ENCODE results near the gene SNCA. TPM values are rescaled to one million over a fixed set of nuclear protein-coding genes. Genes with fewer than 3 reads are reported as not detected.

The SNCA gene
- total and polyA plus RNA-seq, 2 of the 8 experiments (the other 6 are each of a cell fraction or from before 2014, with no cell fraction given), result 8.5 to 16.8 TPM

DNA sequence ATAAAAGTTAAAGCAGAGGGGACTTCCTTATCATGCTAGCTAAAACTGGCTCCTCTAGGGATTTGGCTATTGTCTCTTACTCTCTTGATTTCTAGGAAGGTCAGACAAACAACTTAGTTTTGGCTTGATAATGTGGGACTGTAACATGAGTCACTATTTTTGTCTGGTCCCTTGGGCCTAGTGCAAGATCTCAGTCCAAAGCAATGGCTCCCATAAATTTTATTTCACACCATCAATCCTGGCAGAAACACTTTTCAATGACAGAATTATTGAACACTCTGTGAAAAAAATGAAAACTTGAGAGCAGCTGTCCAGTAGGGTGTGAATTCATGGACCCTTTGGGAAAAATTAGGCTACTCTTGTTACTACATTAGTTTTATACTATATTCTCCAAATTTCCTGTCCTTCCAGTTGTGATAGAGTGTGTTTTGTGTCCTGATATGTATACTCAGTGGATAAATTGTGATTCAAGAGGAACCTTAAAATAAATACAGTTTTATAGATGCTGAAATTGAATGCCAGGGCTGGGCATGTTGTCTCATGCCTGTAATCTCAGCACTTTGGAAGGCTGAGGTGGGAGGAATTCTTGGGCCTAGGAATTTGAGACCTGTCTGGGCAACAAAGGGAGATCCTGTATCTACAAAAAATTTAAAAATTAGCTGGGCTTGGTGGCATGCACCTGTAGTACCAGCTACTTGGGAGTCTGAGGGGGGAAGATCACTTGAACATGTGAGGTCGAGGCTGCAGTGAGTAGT lies 10.8 kb upstream of the SNCA start:
- Histone ChIP-seq H3K23ac (ENCODE audit: insufficient read length) (no peak overlapping the region), H3K4me3 (ENCODE audit: extremely low read depth in 1 of 4, insufficient read depth in 2 of 4, low read depth in 3 of 4, low read length in 4 of 4) (no peak overlapping the region), H2BK12ac (ENCODE audit: low read depth, low read length) (no peak overlapping the region), H2AFZ (ENCODE audit: low read length) (no peak overlapping the region), H3K27ac (ENCODE audit: low read depth, low read length) (no peak overlapping the region), H2BK15ac (ENCODE audit: low read length) (no peak overlapping the region), H2AK5ac (ENCODE audit: low read depth, low read length) (no peak overlapping the region), H2BK5ac (ENCODE audit: low read depth, low read length) (no peak overlapping the region), H3K79me2 (ENCODE audit: control insufficient read depth in 1 of 2, insufficient read depth in 2 of 2, low read length in 2 of 2) (no peaks in the 10 kb centered on the region), H4K8ac (ENCODE audit: extremely low read depth, insufficient read depth, low read length) (no peak overlapping the region), H3K14ac (ENCODE audit: insufficient read length) (no peak overlapping the region), H2BK120ac (replicated peaks; ENCODE audit: low read depth, low read length) (no peak overlapping the region), H3K18ac (ENCODE audit: extremely low read depth, low read length) (no peak overlapping the region), H3K4me1 (replicated peaks in 1 of 4; ENCODE audit: control insufficient read depth in 3 of 4, insufficient read depth in 4 of 4, low read length in 3 of 4) (no peaks in the 10 kb centered on the region), H2BK20ac (ENCODE audit: low read length) (no peak overlapping the region), H3K23me2 (ENCODE audit: low read depth, low read length) (no peaks in the 10 kb centered on the region), H3K4me2 (ENCODE audit: insufficient read depth in 1 of 2, low read depth in 2 of 2, low read length in 2 of 2) (no peak overlapping the region), H3K4ac (replicated peaks; ENCODE audit: insufficient read length, low read depth, low read length) (no peak overlapping the region), H3K79me1 (ENCODE audit: low read depth, low read length) (no peaks in the 10 kb centered on the region), H3K9me3 (ENCODE audit: insufficient read depth in 2 of 2, low read depth in 1 of 2, low read length in 1 of 2) (peaks cover 10% of the 10 kb centered on the region in 2 experiments; a peak in 3 of 4 replicates), H3K9ac (replicated peaks in 1 of 4; ENCODE audit: extremely low read depth in 1 of 4, low read depth in 3 of 4, low read length in 3 of 4) (no peak overlapping the region), H3K27me3 (replicated peaks in 1 of 4; ENCODE audit: control insufficient read depth in 3 of 4, extremely low read depth in 1 of 4, insufficient read depth in 3 of 4, low read length in 3 of 4) (no peaks in the 10 kb centered on the region), H4K20me1 (replicated peaks in 1 of 2; ENCODE audit: control insufficient read depth in 1 of 2, insufficient read depth in 2 of 2, low read length in 2 of 2) (no peaks in the 10 kb centered on the region), H3K56ac (replicated peaks; ENCODE audit: insufficient read length, low read depth, low read length) (no peak overlapping the region), H4K5ac (ENCODE audit: insufficient read length, low read depth, low read length) (no peak overlapping the region), H4K91ac (replicated peaks; ENCODE audit: insufficient read length, low read length) (no peak overlapping the region), H3K36me3 (ENCODE audit: control insufficient read depth in 2 of 4, insufficient read depth in 4 of 4, low read length in 3 of 4) (no peaks in the 10 kb centered on the region)
- DNase-seq (ENCODE audit: low read depth in 1 of 2, low spot score in 2 of 2), result no peak
- POLR2A ChIA-PET (ENCODE audit: partially characterized antibody), result no interaction called here
- WGBS, 2 experiments (ENCODE audit: extremely low coverage in 1 of 2, insufficient coverage in 1 of 2, insufficient read length in 1 of 2, insufficient replicate concordance in 2 of 2, low coverage in 1 of 2, low lambda C conversion rate in 2 of 2, missing lambda C conversion rate in 1 of 2), result 87% methylated on average over 1 of the region's 1 CpG; no CpG with 5 or more reads in 1 of the 2 experiments
- CTCF ChIA-PET (ENCODE audit: partially characterized antibody), result interaction anchor here (1.1 kb wide), 1 partner anchor 20 kb away, joined by 3 read pairs; no protein-coding TSS in a partner anchor
- no peak for FAIRE-seq
- TF ChIP-seq CHD1 (IDR thresholded peaks at IDR 0.05; ENCODE audit: low read depth, low read length) (no peak), EZH2 (IDR thresholded peaks at IDR 0.05; ENCODE audit: low read depth, low read length, severe bottlenecking) (no peak), JUN (IDR thresholded peaks at IDR 0.05; ENCODE audit: low read depth, low read length) (no peak), RBBP5 (IDR thresholded peaks at IDR 0.05; ENCODE audit: borderline replicate concordance, low read depth, low read length) (no peak), ASH2L (IDR thresholded peaks at IDR 0.05; ENCODE audit: low read length) (no peak), SAP30 (IDR thresholded peaks at IDR 0.05; ENCODE audit: insufficient read depth, insufficient replicate concordance, low read length) (no peak)
- TF ChIP-seq, protein P1, sequence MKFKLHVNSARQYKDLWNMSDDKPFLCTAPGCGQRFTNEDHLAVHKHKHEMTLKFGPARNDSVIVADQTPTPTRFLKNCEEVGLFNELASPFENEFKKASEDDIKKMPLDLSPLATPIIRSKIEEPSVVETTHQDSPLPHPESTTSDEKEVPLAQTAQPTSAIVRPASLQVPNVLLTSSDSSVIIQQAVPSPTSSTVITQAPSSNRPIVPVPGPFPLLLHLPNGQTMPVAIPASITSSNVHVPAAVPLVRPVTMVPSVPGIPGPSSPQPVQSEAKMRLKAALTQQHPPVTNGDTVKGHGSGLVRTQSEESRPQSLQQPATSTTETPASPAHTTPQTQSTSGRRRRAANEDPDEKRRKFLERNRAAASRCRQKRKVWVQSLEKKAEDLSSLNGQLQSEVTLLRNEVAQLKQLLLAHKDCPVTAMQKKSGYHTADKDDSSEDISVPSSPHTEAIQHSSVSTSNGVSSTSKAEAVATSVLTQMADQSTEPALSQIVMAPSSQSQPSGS (IDR thresholded peaks at IDR 0.05; ENCODE audit: low read length), result no peak
